ENCODE data around the gene ZMIZ1. TPM values are rescaled to one million over a fixed set of nuclear protein-coding genes. Genes with fewer than 3 reads are reported as not detected.

ZMIZ1 gene
- polyA plus RNA-seq, 1 experiment, result 7.6 TPM

DNA sequence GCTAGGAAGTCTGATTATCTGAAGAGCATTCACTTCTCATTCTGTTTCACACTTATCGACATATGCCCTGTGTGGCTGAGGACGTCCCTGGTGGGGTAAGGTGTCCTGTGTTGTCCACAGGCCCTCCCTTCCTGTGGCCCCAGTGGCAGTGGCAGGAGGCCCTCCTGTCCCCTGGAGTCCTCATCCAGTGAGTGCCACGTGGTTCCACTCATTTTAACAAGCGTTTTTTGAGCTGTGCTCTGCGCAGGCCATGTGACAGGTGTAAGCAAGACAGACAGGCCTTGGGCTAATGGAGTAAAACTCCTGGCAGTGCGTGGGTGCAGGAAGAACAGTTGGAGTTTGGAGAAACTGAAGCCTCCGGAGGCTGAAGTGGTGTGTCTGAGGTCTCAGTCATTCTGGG, 239.2 kb downstream of the ZMIZ1 start:
- CTCF ChIA-PET, result no interaction called here
- H3K4me3 ChIP-seq (ENCODE audit: low read depth, low read length), result no peak overlapping the region
- peak overlapping the region; percentile 11 for H3K27ac ChIP-seq (ENCODE audit: low read depth, low read length)
- POLR2A ChIA-PET, result no interaction called here
- no peaks in the 10 kb centered on the region; the same call in 1 of the 2 replicates for H3K9me3 ChIP-seq (ENCODE audit: control insufficient read depth, insufficient read depth, low read length)
- no peak for DNase-seq (ENCODE audit: low read depth, low spot score)
- no peaks in the 10 kb centered on the region for H3K27me3 ChIP-seq (ENCODE audit: control insufficient read depth, insufficient read depth, low read length)
- TF ChIP-seq, protein P1, sequence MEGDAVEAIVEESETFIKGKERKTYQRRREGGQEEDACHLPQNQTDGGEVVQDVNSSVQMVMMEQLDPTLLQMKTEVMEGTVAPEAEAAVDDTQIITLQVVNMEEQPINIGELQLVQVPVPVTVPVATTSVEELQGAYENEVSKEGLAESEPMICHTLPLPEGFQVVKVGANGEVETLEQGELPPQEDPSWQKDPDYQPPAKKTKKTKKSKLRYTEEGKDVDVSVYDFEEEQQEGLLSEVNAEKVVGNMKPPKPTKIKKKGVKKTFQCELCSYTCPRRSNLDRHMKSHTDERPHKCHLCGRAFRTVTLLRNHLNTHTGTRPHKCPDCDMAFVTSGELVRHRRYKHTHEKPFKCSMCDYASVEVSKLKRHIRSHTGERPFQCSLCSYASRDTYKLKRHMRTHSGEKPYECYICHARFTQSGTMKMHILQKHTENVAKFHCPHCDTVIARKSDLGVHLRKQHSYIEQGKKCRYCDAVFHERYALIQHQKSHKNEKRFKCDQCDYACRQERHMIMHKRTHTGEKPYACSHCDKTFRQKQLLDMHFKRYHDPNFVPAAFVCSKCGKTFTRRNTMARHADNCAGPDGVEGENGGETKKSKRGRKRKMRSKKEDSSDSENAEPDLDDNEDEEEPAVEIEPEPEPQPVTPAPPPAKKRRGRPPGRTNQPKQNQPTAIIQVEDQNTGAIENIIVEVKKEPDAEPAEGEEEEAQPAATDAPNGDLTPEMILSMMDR (IDR thresholded peaks at IDR 0.05; ENCODE audit: low read depth, low read length), result no peak

- no peaks in the 10 kb centered on the region for H3K27me3 ChIP-seq (ENCODE audit: control insufficient read depth, insufficient read depth, low read length)
- H3K27ac ChIP-seq (ENCODE audit: low read depth, low read length), result peak overlapping the region; percentile 2
- DNase-seq (ENCODE audit: low read depth, low spot score), result no peak
- TF ChIP-seq, protein P1 (IDR thresholded peaks at IDR 0.05; ENCODE audit: low read depth, low read length), result no peak
- no peaks in the 10 kb centered on the region; the same call in 1 of the 2 replicates for H3K9me3 ChIP-seq (ENCODE audit: control insufficient read depth, insufficient read depth, low read length)
- ChIA-PET POLR2A (no interaction called here), CTCF (no interaction called here)
- no peak overlapping the region for H3K4me3 ChIP-seq (ENCODE audit: low read depth, low read length)
Measured at GRCh38 chr10:79308969-79309665, 240.4 kb downstream of the ZMIZ1 start.

- Histone ChIP-seq H3K27ac (ENCODE audit: low read depth, low read length) (no peak overlapping the region), H3K4me3 (ENCODE audit: low read depth, low read length) (no peak overlapping the region), H3K27me3 (ENCODE audit: control insufficient read depth, insufficient read depth, low read length) (no peaks in the 10 kb centered on the region), H3K9me3 (ENCODE audit: control insufficient read depth, insufficient read depth, low read length) (no peaks in the 10 kb centered on the region; the same call in 1 of the 2 replicates)
- TF ChIP-seq, protein P1 (IDR thresholded peaks at IDR 0.05; ENCODE audit: low read depth, low read length), result no peak
- no peak for DNase-seq (ENCODE audit: low read depth, low spot score)
- ChIA-PET CTCF (no interaction called here), POLR2A (interaction anchor here (0.6 kb wide), 1 partner anchor 30 kb away, joined by 4 read pairs; no protein-coding TSS in a partner anchor)
Measured at GRCh38 chr10:79310200-79310865, 241.6 kb downstream of the ZMIZ1 start.

- CTCF ChIA-PET, result no interaction called here
Measured at GRCh38 chr10:79310911-79311573, 242.3 kb downstream of the ZMIZ1 start.

More at GRCh38 chr10:79310911-79311573, 242.3 kb downstream of the ZMIZ1 start:
- DNase-seq (ENCODE audit: low read depth, low spot score), result no peak
- TF ChIP-seq, protein P1 (IDR thresholded peaks at IDR 0.05; ENCODE audit: low read depth, low read length), result no peak
- POLR2A ChIA-PET, result interaction anchor here (0.6 kb wide), 2 partner anchors 8 to 31 kb away, joined by 4 to 17 read pairs; no protein-coding TSS in a partner anchor
- H3K27me3 ChIP-seq (ENCODE audit: control insufficient read depth, insufficient read depth, low read length), result no peaks in the 10 kb centered on the region
- H3K9me3 ChIP-seq (ENCODE audit: control insufficient read depth, insufficient read depth, low read length), result no peaks in the 10 kb centered on the region; the same call in 1 of the 2 replicates
- no peak overlapping the region for H3K27ac ChIP-seq (ENCODE audit: low read depth, low read length)
- no peak overlapping the region for H3K4me3 ChIP-seq (ENCODE audit: low read depth, low read length)
